ENCODE data around the gene WTIP.
A peak's percentile ranks its signal among the peaks of the same experiment; 100 is the strongest.
"Not testable (repeated sequence)": the region's sequence is repeated elsewhere in the genome, so short reads cannot be mapped to it uniquely, and the experiment has no call there.

The WTIP gene

DNA sequence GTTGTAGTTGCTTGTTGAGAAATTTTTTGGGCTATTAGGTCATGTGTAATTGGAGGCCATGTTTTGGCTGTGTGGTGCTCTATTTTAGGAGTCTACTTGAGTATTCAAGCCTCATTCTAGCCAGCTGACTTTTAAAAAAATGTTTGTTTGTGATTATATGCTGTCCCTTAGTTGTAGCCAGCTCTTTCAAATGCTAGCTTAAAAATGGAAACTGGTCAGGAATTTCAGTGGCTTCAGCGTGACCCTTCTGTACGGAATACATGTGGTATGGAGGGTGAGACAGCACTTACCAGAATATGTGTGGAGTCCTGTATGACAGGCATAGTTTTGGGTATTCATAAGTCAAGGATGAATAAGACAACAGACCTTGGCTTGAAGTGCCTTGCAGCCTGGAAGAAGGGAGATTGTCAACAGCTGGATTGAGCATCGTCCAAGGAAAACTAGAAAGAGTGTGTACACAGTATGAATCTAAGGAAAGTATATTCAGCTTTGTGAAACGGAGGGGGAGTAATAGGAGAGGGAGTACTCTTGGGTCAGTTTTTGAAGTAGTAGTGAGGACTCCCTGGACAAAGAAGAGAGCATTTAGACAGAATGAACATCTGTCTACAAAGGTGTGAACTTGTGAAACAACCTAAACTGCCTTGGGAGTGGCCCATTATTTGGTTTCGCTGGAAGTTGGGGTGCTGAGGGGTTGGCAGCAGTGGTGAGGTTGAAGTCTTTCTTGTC lies 20.0 kb upstream of the WTIP start:
- no peak overlapping the region for H3K4me3 ChIP-seq (ENCODE audit: low read depth in 1 of 2, low read length in 2 of 2)
- H3K36me3 ChIP-seq (ENCODE audit: control insufficient read depth in 1 of 2, insufficient read depth in 2 of 2, low read length in 2 of 2), result peaks cover 59 to 66% of the 10 kb centered on the region in 2 donors
- H3K4me1 ChIP-seq (ENCODE audit: control insufficient read depth in 1 of 2, insufficient read depth in 2 of 2, low read length in 2 of 2), result peaks cover 7% of the 10 kb centered on the region in 2 donors
- H3K27ac ChIP-seq (ENCODE audit: low read length), result peak overlapping the region; percentile 68
- H3K9me3 ChIP-seq (ENCODE audit: control insufficient read depth in 1 of 2, low read length in 2 of 2), result no peaks in the 10 kb centered on the region
- H3K27me3 ChIP-seq (ENCODE audit: low read depth, low read length), result no peaks in the 10 kb centered on the region

DNA sequence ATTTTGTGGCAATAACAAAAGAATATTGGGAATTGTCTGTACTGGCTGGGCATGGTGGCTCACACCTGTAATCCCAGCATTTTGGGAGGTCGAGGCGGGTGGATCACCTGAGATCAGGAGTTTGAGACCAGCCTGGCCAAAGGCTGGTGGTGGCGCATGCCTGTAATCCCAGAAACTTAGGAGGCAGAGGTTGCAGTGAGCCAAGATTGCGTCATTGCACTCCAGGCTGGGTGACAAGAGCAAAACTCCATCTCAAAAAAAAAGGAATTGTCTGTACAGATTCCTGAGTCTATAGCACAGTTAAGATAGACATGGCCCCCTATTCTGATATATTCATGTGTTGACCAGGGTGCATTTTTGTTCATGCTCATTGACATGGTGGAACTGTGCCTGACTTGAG lies 16.8 kb upstream of the WTIP start:
- not testable (repeated sequence) for H3K4me3 ChIP-seq (ENCODE audit: low read depth in 1 of 2, low read length in 2 of 2); H3K27me3 ChIP-seq (ENCODE audit: low read depth, low read length); H3K4me1 ChIP-seq (ENCODE audit: control insufficient read depth in 1 of 2, insufficient read depth in 2 of 2, low read length in 2 of 2); H3K27ac ChIP-seq (ENCODE audit: low read length); H3K9me3 ChIP-seq (ENCODE audit: control insufficient read depth in 1 of 2, low read length in 2 of 2)
- H3K36me3 ChIP-seq (ENCODE audit: control insufficient read depth in 1 of 2, insufficient read depth in 2 of 2, low read length in 2 of 2), result peaks cover 62 to 79% of the 10 kb centered on the region in 2 donors

GRCh38 chr19:34468409-34468808 lies 13.1 kb upstream of the WTIP start:
- H3K4me3 ChIP-seq (ENCODE audit: low read depth in 1 of 2, low read length in 2 of 2), result no peak overlapping the region
- H3K36me3 ChIP-seq (ENCODE audit: control insufficient read depth in 1 of 2, insufficient read depth in 2 of 2, low read length in 2 of 2), result peaks cover 46 to 81% of the 10 kb centered on the region in 2 donors
- no peaks in the 10 kb centered on the region for H3K4me1 ChIP-seq (ENCODE audit: control insufficient read depth in 1 of 2, insufficient read depth in 2 of 2, low read length in 2 of 2)
- H3K27me3 ChIP-seq (ENCODE audit: low read depth, low read length), result no peaks in the 10 kb centered on the region
- no peaks in the 10 kb centered on the region for H3K9me3 ChIP-seq (ENCODE audit: control insufficient read depth in 1 of 2, low read length in 2 of 2)
- H3K27ac ChIP-seq (ENCODE audit: low read length), result no peak overlapping the region

DNA sequence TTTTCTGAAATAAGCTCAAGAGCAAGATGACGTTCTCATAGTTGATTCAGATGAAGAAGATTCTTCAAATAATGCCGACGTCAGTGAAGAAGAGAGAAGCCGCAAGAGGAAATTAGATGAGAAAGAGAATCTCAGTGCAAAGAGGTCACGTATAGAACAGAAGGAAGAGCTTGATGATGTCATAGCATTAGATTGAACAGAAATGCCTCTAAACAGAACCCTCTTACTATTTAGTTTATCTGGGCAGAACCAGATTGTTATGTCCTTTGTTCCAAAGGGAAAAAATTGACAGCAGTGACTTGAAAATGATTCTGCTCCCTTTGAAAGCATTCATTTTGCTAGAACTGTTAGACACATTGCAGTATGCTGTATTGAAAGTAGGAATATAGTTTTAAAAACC lies 12.5 kb upstream of the WTIP start:
- H3K36me3 ChIP-seq (ENCODE audit: control insufficient read depth in 1 of 2, insufficient read depth in 2 of 2, low read length in 2 of 2), result peaks cover 43 to 76% of the 10 kb centered on the region in 2 donors
- H3K27me3 ChIP-seq (ENCODE audit: low read depth, low read length); H3K4me1 ChIP-seq (ENCODE audit: control insufficient read depth in 1 of 2, insufficient read depth in 2 of 2, low read length in 2 of 2); H3K27ac ChIP-seq (ENCODE audit: low read length); H3K4me3 ChIP-seq (ENCODE audit: low read depth in 1 of 2, low read length in 2 of 2); H3K9me3 ChIP-seq (ENCODE audit: control insufficient read depth in 1 of 2, low read length in 2 of 2): not testable (repeated sequence)

DNA sequence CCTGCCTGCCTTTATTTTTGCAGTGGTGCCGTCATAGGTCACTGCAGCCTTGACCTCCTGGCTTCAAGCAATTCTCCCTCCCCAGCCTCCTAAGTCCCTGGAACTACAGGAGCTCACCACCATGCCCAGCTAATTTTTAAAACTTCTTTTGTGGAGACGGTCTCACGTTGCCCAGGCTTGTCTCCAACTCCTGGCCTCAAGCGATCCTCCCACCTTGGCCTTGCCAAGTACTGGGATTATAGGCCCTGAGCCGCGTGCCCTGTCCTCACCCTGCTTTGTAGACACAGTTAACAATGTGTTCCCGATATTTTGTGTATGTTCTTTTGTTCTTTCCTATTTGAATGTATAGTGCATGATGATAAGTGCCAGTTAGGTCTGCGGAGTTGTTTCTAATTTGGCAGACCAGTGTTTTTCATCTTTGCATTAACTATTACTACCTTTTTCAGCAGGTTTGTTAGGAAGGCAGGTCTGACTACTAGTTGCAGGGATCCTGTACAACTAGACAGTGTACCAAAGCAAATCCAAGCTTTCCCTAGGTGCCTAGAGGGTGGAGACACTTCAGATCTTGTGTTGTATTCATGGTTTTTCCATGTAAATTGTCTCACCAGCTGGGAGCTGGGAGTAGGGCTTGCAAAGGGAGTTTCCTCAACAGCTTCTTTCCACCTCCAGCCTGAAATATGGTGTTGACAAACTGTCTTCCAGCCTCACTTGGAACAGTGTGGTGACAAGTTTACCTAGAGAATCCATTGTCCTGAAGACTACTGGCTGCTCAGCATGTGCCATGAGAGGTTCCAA lies 9.5 kb upstream of the WTIP start:
- Histone ChIP-seq H3K27ac (ENCODE audit: low read length) (no peak overlapping the region), H3K4me3 (ENCODE audit: low read depth in 1 of 2, low read length in 2 of 2) (no peak overlapping the region), H3K4me1 (ENCODE audit: control insufficient read depth in 1 of 2, insufficient read depth in 2 of 2, low read length in 2 of 2) (no peaks in the 10 kb centered on the region), H3K9me3 (ENCODE audit: control insufficient read depth in 1 of 2, low read length in 2 of 2) (no peaks in the 10 kb centered on the region), H3K36me3 (ENCODE audit: control insufficient read depth in 1 of 2, insufficient read depth in 2 of 2, low read length in 2 of 2) (peaks cover 32 to 54% of the 10 kb centered on the region in 2 donors), H3K27me3 (ENCODE audit: low read depth, low read length) (no peaks in the 10 kb centered on the region)

DNA sequence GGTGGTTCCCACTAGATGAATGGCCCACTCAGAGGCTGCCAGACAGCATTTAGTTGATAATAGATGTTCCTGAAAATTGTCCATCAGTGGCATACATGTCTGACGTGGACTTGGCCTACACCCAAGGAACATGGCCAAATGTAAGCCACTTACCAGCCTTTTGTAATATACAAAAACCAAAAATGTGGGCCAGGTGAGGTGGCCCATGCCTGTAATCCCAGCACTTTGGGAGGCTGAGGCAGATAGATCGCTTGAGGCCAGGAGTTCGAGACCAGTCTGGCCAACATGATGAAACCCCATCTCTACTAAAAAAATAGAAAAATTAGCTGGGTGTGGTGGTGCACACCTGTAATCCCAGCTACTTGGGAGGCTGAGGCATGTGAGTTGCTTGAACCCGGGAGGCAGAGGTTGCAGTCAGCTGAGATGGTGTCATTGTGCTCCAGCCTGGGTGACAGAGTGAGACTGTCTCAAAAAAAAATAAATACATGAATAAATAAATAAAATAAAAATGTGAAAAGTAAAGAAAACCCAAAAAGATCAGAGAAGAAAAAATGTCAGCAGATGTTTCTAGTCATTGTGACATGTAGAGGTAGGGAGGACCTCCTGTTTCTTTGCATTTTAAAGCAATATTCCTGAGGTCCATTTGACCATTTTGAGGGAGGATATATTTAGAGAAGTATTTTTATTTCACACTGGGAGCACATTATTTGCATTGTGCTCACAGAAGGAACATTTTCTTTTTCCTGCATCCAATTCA lies 7.1 kb upstream of the WTIP start:
- H3K36me3 ChIP-seq (ENCODE audit: control insufficient read depth in 1 of 2, insufficient read depth in 2 of 2, low read length in 2 of 2), result peaks cover 14 to 35% of the 10 kb centered on the region in 2 donors
- no peak overlapping the region for H3K4me3 ChIP-seq (ENCODE audit: low read depth in 1 of 2, low read length in 2 of 2)
- no peaks in the 10 kb centered on the region for H3K27me3 ChIP-seq (ENCODE audit: low read depth, low read length)
- no peaks in the 10 kb centered on the region for H3K9me3 ChIP-seq (ENCODE audit: control insufficient read depth in 1 of 2, low read length in 2 of 2)
- no peak overlapping the region for H3K27ac ChIP-seq (ENCODE audit: low read length)
- no peaks in the 10 kb centered on the region for H3K4me1 ChIP-seq (ENCODE audit: control insufficient read depth in 1 of 2, insufficient read depth in 2 of 2, low read length in 2 of 2)

DNA sequence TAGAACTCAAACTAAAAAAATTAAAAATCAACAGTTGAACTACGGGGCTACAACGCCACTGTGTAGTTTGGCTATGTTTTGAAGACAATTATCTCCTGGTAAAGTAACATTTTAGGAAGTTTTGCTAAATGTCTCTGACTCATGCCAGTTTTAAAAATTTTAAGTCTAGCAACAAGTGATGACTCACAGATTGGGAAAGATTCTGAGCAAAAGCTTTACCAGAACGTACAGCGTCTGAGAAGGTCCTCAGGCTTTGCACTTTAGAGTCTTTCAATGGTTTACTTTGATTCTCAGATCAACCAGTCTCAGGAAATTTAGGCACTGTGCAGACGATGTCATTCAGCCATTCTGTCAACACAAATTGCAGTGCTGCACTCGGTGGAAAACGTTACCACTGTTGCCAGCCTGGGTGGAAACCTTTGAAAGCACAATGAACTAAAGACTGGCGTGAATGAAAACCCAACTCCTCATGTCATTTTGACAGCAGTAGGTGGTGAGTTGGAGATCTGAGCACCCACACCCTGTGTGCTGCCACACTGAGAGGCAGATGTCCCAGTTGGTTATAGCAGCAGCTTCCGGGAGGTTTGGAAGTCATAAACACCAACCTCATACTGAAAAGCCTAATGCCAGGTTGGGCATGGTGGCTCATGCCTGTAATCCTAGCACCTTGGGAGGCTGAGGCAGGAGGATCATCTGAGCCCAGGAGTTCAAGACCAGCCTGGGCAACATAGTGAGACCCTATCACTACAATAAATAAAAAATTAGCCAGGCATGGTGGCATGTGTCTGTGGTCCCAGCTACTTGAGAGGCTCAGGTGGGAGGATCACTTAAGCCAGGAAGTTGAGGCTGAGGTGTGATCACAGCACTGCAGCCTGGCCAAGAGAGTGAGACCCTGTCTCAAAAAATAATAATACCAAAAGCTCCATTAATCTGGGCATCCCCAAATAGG lies 6.3 kb upstream of the WTIP start:
- Histone ChIP-seq H3K9me3 (ENCODE audit: control insufficient read depth in 1 of 2, low read length in 2 of 2) (no peaks in the 10 kb centered on the region), H3K27ac (ENCODE audit: low read length) (no peak overlapping the region)

DNA sequence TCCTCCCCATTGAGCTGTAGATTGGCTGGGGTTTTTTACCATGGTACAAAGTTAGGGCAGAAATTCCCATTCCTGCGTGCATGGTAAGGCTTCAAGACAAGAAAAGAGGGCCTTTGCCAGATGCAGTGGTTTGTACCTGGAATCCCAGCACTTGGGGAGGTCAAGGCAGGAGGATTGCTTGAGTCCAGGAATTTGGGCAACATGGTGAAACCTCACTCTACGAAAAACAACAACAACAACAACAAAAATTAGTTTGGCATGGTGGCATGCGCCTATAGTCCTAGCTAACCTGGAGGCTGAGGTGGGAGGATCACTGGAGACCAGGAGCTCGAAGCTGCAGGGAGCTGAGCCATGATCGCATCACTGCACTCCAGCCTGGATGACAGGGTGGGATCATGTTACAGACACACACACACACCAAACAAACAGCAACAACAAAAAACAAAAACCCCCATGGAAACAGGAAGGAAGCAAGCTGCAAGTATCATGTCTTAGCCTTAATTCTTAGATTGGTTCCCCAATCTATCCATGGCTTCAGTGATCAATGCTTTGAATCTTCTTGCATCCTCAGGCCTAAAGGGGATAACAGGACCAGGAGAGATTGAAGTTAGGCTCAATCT lies 5.5 kb upstream of the WTIP start:
- no peak overlapping the region for H3K27ac ChIP-seq (ENCODE audit: low read length)
- H3K27me3 ChIP-seq (ENCODE audit: low read depth, low read length), result no peaks in the 10 kb centered on the region
- no peak overlapping the region for H3K4me3 ChIP-seq (ENCODE audit: low read depth in 1 of 2, low read length in 2 of 2)
- peaks cover 0 to 3% of the 10 kb centered on the region in 2 donors for H3K4me1 ChIP-seq (ENCODE audit: control insufficient read depth in 1 of 2, insufficient read depth in 2 of 2, low read length in 2 of 2)
- no peaks in the 10 kb centered on the region for H3K9me3 ChIP-seq (ENCODE audit: control insufficient read depth in 1 of 2, low read length in 2 of 2)
- H3K36me3 ChIP-seq (ENCODE audit: control insufficient read depth in 1 of 2, insufficient read depth in 2 of 2, low read length in 2 of 2), result peaks cover 14 to 21% of the 10 kb centered on the region in 2 donors

More for the DNA sequence above, 6.3 kb upstream of the WTIP start:
- no peaks in the 10 kb centered on the region for H3K27me3 ChIP-seq (ENCODE audit: low read depth, low read length)
- peaks cover 14 to 27% of the 10 kb centered on the region in 2 donors for H3K36me3 ChIP-seq (ENCODE audit: control insufficient read depth in 1 of 2, insufficient read depth in 2 of 2, low read length in 2 of 2)
- H3K4me3 ChIP-seq (ENCODE audit: low read depth in 1 of 2, low read length in 2 of 2), result no peak overlapping the region
- no peaks in the 10 kb centered on the region for H3K4me1 ChIP-seq (ENCODE audit: control insufficient read depth in 1 of 2, insufficient read depth in 2 of 2, low read length in 2 of 2)

- H3K27me3 ChIP-seq (ENCODE audit: low read depth, low read length); H3K9me3 ChIP-seq (ENCODE audit: control insufficient read depth in 1 of 2, low read length in 2 of 2); H3K4me3 ChIP-seq (ENCODE audit: low read depth in 1 of 2, low read length in 2 of 2); H3K36me3 ChIP-seq (ENCODE audit: control insufficient read depth in 1 of 2, insufficient read depth in 2 of 2, low read length in 2 of 2); H3K27ac ChIP-seq (ENCODE audit: low read length): not testable (repeated sequence)
- H3K4me1 ChIP-seq (ENCODE audit: control insufficient read depth in 1 of 2, insufficient read depth in 2 of 2, low read length in 2 of 2), result peaks cover 0 to 15% of the 10 kb centered on the region in 2 donors
Observed at GRCh38 chr19:34478496-34478895, 3.1 kb upstream of the WTIP start.

GRCh38 chr19:34479396-34479795 lies 2.2 kb upstream of the WTIP start:
- H3K36me3 ChIP-seq (ENCODE audit: control insufficient read depth in 1 of 2, insufficient read depth in 2 of 2, low read length in 2 of 2), result no peaks in the 10 kb centered on the region
- no peaks in the 10 kb centered on the region for H3K27me3 ChIP-seq (ENCODE audit: low read depth, low read length)
- H3K4me3 ChIP-seq (ENCODE audit: low read depth in 1 of 2, low read length in 2 of 2), result no peak overlapping the region
- H3K9me3 ChIP-seq (ENCODE audit: control insufficient read depth in 1 of 2, low read length in 2 of 2), result no peaks in the 10 kb centered on the region
- H3K27ac ChIP-seq (ENCODE audit: low read length), result no peak overlapping the region
- H3K4me1 ChIP-seq (ENCODE audit: control insufficient read depth in 1 of 2, insufficient read depth in 2 of 2, low read length in 2 of 2), result peaks cover 0 to 21% of the 10 kb centered on the region in 2 donors
